Measurements from ENCODE around the gene FGF7. TPM values are rescaled to one million over a fixed set of nuclear protein-coding genes. Genes with fewer than 3 reads are reported as not detected.

Gene FGF7
- total and polyA plus RNA-seq, 2 experiments from 2014 or later = 0.03 to 0.08 TPM

DNA sequence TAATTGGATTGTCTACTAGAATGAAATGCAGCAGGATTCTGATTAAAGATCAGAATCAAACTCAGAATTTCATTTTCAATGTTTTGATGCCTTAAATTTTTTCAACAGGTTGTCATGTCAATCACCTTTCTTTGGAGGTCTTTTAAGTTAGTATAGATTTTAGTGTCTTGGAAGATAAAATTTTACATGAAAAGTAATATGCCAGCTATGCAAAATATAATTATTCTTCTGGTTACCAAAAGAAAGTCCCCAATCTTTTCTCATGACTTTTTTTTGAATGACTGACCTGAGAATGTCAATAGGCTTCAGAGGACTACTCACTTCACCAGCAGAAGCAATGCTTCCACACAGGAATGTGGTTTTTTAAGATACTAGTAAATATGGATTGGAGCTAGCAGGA, 4.3 kb downstream of the FGF7 start:
- Histone ChIP-seq H3K4me1 (ENCODE audit: insufficient read depth) (peaks cover 19% of the 10 kb centered on the region), H3K27ac (ENCODE audit: low read depth) (no peak overlapping the region), H3K36me3 (ENCODE audit: insufficient read depth) (no peaks in the 10 kb centered on the region), H4K20me1 (replicated peaks; ENCODE audit: insufficient read depth) (no peaks in the 10 kb centered on the region), H3K4me2 (no peak overlapping the region), H2AFZ (no peak overlapping the region), H3K4me3 (no peak overlapping the region), H3F3A (replicated peaks; ENCODE audit: low read depth) (no peaks in the 10 kb centered on the region), H3K79me2 (replicated peaks; ENCODE audit: insufficient read depth) (no peaks in the 10 kb centered on the region), H3K9me2 (ENCODE audit: insufficient read depth) (no peaks in the 10 kb centered on the region), H3K27me3 (ENCODE audit: insufficient read depth) (no peaks in the 10 kb centered on the region)
- Mint-ChIP-seq H3K9me3 (no peaks in the 10 kb centered on the region), H3K27ac (no peak overlapping the region; the same call in 1 of the 2 replicates), H3K27me3 (ENCODE audit: insufficient read depth, low read depth, poor library complexity) (no peaks in the 10 kb centered on the region), H3K4me3 (no peak overlapping the region), H3K36me3 (ENCODE audit: low read depth) (no peaks in the 10 kb centered on the region), H3K4me1 (no peaks in the 10 kb centered on the region)
- DNase-seq (ENCODE audit: low spot score) = no peak
- ATAC-seq = no peak
- TF ChIP-seq ZNF114 (CRISPR knock-in tag; IDR thresholded peaks at IDR 0.05) = no peak
- TF ChIP-seq POLR2AphosphoS5 (IDR thresholded peaks at IDR 0.05; ENCODE audit: low read depth) = no peak
- TF ChIP-seq, protein P1, sequence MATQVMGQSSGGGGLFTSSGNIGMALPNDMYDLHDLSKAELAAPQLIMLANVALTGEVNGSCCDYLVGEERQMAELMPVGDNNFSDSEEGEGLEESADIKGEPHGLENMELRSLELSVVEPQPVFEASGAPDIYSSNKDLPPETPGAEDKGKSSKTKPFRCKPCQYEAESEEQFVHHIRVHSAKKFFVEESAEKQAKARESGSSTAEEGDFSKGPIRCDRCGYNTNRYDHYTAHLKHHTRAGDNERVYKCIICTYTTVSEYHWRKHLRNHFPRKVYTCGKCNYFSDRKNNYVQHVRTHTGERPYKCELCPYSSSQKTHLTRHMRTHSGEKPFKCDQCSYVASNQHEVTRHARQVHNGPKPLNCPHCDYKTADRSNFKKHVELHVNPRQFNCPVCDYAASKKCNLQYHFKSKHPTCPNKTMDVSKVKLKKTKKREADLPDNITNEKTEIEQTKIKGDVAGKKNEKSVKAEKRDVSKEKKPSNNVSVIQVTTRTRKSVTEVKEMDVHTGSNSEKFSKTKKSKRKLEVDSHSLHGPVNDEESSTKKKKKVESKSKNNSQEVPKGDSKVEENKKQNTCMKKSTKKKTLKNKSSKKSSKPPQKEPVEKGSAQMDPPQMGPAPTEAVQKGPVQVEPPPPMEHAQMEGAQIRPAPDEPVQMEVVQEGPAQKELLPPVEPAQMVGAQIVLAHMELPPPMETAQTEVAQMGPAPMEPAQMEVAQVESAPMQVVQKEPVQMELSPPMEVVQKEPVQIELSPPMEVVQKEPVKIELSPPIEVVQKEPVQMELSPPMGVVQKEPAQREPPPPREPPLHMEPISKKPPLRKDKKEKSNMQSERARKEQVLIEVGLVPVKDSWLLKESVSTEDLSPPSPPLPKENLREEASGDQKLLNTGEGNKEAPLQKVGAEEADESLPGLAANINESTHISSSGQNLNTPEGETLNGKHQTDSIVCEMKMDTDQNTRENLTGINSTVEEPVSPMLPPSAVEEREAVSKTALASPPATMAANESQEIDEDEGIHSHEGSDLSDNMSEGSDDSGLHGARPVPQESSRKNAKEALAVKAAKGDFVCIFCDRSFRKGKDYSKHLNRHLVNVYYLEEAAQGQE (IDR thresholded peaks at IDR 0.05; ENCODE audit: unreplicated experiment) = no peak
- TF ChIP-seq, protein P2, sequence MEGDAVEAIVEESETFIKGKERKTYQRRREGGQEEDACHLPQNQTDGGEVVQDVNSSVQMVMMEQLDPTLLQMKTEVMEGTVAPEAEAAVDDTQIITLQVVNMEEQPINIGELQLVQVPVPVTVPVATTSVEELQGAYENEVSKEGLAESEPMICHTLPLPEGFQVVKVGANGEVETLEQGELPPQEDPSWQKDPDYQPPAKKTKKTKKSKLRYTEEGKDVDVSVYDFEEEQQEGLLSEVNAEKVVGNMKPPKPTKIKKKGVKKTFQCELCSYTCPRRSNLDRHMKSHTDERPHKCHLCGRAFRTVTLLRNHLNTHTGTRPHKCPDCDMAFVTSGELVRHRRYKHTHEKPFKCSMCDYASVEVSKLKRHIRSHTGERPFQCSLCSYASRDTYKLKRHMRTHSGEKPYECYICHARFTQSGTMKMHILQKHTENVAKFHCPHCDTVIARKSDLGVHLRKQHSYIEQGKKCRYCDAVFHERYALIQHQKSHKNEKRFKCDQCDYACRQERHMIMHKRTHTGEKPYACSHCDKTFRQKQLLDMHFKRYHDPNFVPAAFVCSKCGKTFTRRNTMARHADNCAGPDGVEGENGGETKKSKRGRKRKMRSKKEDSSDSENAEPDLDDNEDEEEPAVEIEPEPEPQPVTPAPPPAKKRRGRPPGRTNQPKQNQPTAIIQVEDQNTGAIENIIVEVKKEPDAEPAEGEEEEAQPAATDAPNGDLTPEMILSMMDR (conservative IDR thresholded peaks at IDR 0.05; ENCODE audit: low read depth in 2 of 2) = no peak
- no peak for TF ChIP-seq NANOG (IDR thresholded peaks at IDR 0.05; ENCODE audit: borderline replicate concordance)
- TF ChIP-seq, protein P3, sequence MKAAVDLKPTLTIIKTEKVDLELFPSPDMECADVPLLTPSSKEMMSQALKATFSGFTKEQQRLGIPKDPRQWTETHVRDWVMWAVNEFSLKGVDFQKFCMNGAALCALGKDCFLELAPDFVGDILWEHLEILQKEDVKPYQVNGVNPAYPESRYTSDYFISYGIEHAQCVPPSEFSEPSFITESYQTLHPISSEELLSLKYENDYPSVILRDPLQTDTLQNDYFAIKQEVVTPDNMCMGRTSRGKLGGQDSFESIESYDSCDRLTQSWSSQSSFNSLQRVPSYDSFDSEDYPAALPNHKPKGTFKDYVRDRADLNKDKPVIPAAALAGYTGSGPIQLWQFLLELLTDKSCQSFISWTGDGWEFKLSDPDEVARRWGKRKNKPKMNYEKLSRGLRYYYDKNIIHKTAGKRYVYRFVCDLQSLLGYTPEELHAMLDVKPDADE (IDR thresholded peaks at IDR 0.05) = no peak
- no peak for TF ChIP-seq EZH2 (IDR thresholded peaks at IDR 0.05; ENCODE audit: low read depth, unreplicated experiment)
- TF ChIP-seq CREB1 (CRISPR knock-in tag; IDR thresholded peaks at IDR 0.05; ENCODE audit: low read depth) = no peak
- TF ChIP-seq EZH2phosphoT487 (IDR thresholded peaks at IDR 0.05; ENCODE audit: unreplicated experiment) = no peak
- TF ChIP-seq ZNF331 (CRISPR knock-in tag; IDR thresholded peaks at IDR 0.05; ENCODE audit: low read depth) = no peak
- TF ChIP-seq, protein P4, sequence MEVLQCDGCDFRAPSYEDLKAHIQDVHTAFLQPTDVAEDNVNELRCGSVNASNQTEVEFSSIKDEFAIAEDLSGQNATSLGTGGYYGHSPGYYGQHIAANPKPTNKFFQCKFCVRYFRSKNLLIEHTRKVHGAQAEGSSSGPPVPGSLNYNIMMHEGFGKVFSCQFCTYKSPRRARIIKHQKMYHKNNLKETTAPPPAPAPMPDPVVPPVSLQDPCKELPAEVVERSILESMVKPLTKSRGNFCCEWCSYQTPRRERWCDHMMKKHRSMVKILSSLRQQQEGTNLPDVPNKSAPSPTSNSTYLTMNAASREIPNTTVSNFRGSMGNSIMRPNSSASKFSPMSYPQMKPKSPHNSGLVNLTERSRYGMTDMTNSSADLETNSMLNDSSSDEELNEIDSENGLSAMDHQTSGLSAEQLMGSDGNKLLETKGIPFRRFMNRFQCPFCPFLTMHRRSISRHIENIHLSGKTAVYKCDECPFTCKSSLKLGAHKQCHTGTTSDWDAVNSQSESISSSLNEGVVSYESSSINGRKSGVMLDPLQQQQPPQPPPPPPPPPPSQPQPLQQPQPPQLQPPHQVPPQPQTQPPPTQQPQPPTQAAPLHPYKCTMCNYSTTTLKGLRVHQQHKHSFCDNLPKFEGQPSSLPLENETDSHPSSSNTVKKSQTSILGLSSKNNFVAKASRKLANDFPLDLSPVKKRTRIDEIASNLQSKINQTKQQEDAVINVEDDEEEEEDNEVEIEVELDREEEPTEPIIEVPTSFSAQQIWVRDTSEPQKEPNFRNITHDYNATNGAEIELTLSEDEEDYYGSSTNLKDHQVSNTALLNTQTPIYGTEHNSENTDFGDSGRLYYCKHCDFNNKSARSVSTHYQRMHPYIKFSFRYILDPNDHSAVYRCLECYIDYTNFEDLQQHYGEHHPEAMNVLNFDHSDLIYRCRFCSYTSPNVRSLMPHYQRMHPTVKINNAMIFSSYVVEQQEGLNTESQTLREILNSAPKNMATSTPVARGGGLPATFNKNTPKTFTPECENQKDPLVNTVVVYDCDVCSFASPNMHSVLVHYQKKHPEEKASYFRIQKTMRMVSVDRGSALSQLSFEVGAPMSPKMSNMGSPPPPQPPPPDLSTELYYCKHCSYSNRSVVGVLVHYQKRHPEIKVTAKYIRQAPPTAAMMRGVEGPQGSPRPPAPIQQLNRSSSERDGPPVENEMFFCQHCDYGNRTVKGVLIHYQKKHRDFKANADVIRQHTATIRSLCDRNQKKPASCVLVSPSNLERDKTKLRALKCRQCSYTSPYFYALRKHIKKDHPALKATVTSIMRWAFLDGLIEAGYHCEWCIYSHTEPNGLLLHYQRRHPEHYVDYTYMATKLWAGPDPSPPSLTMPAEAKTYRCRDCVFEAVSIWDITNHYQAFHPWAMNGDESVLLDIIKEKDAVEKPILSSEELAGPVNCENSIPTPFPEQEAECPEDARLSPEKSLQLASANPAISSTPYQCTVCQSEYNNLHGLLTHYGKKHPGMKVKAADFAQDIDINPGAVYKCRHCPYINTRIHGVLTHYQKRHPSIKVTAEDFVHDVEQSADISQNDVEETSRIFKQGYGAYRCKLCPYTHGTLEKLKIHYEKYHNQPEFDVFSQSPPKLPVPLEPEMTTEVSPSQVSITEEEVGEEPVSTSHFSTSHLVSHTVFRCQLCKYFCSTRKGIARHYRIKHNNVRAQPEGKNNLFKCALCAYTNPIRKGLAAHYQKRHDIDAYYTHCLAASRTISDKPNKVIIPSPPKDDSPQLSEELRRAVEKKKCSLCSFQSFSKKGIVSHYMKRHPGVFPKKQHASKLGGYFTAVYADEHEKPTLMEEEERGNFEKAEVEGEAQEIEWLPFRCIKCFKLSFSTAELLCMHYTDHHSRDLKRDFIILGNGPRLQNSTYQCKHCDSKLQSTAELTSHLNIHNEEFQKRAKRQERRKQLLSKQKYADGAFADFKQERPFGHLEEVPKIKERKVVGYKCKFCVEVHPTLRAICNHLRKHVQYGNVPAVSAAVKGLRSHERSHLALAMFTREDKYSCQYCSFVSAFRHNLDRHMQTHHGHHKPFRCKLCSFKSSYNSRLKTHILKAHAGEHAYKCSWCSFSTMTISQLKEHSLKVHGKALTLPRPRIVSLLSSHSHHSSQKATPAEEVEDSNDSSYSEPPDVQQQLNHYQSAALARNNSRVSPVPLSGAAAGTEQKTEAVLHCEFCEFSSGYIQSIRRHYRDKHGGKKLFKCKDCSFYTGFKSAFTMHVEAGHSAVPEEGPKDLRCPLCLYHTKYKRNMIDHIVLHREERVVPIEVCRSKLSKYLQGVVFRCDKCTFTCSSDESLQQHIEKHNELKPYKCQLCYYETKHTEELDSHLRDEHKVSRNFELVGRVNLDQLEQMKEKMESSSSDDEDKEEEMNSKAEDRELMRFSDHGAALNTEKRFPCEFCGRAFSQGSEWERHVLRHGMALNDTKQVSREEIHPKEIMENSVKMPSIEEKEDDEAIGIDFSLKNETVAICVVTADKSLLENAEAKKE (CRISPR knock-in tag; IDR thresholded peaks at IDR 0.05) = no peak
- TF ChIP-seq STAT1 (IDR thresholded peaks at IDR 0.05; ENCODE audit: unreplicated experiment) = no peak
